Gastroesophageal sphincter (tissue), 4 donors: ENCODE data around the gene LAMC1. TPM values are rescaled to one million over a fixed set of nuclear protein-coding genes. Genes with fewer than 3 reads are reported as not detected.
"Not testable (repeated sequence)": the region's sequence is repeated elsewhere in the genome, so short reads cannot be mapped to it uniquely, and the experiment has no call there.

Experiments used
- ATAC-seq: fragments of 150-250 bp; one replicate; pipeline ENCODE4 v1.9.1; 2016; ENCODE audit warnings: mild to moderate bottlenecking, moderate library complexity
- H3K27ac ChIP-seq, 4 donors: fragments of 200-600 bp; sonication (generic) in 3 of 4; 1 replicate in 3 of 4; 2 replicates in 1 of 4; pipeline ENCODE4 v1.5.1; 2016 to 2019
- H3K27me3 ChIP-seq: fragments of 200-600 bp; sonication (generic); one replicate; pipeline ENCODE4 v1.5.1; 2019
- H3K36me3 ChIP-seq, 2 donors: fragments of 200-600 bp; sonication (generic); one replicate each; pipeline ENCODE4 v1.5.1; 2019; ENCODE audit warnings: control low read depth in 1 of 2
- H3K4me1 ChIP-seq, 3 donors: fragments of 200-600 bp; sonication (generic); 1 replicate in 2 of 3; 2 replicates in 1 of 3; pipeline ENCODE4 v1.5.1; 2016 to 2019; ENCODE audit warnings: control low read depth in 2 of 3
- H3K4me3 ChIP-seq, 2 donors: fragments of 200-600 bp; sonication (generic); one replicate each; pipeline ENCODE4 v1.5.1; 2019; ENCODE audit warnings: mild to moderate bottlenecking in 1 of 2, moderate library complexity in 1 of 2
- H3K9me3 ChIP-seq, 3 donors: fragments of 200-600 bp; sonication (generic); one replicate each; pipeline ENCODE4 v1.5.1; 2017 to 2019; ENCODE audit warnings: control low read depth in 2 of 3
- CTCF ChIP-seq, 4 experiments: fragments of 200-600 bp in 2 of 4; fragments of 450-650 bp in 2 of 4; sonication (generic) in 1 of 4; IDR thresholded peaks; one replicate each; pipeline ENCODE4 v1.5.1; 2017 to 2019; ENCODE audit warnings: antibody characterized with exemption in 4 of 4, mild to moderate bottlenecking in 2 of 4, moderate library complexity in 2 of 4
- EP300 ChIP-seq: sonication (generic); formaldehyde crosslinking; IDR thresholded peaks from one replicate; pipeline ENCODE4 v1.6.1; 2017; ENCODE audit warnings: antibody characterized with exemption, mild to moderate bottlenecking
- POLR2A ChIP-seq, 2 donors: fragments of 450-650 bp; IDR thresholded peaks; one replicate each; pipeline ENCODE4 v1.6.1; 2017; ENCODE audit warnings: antibody characterized with exemption in 2 of 2, mild to moderate bottlenecking in 2 of 2, moderate library complexity in 1 of 2
- POLR2AphosphoS5 ChIP-seq: sonication (generic); formaldehyde crosslinking; IDR thresholded peaks from one replicate; pipeline ENCODE4 v1.6.1; 2017; ENCODE audit warnings: antibody characterized with exemption
- WGBS, 2 donors: methylation state at CpG; one replicate each; pipeline ENCODE4 v1.1.5; 2018; ENCODE audit warnings: low coverage in 1 of 2; 5-methylcytosine and 5-hydroxymethylcytosine counted together
- total RNA-seq, 4 donors: library from RNA; depleted of rRNA; stranded (reverse); fragments of >200 nt; gene quantifications; one replicate each; pipeline ENCODE4 v1.1.0, GENCODE V29; 2016

Gene LAMC1
- total RNA-seq, 4 donors from 2014 or later, result 363 to 528 (median 514) TPM

- Histone ChIP-seq H3K9me3 (no peaks in the 10 kb centered on the region), H3K4me1 (peaks cover 18 to 66% (median 21%) of the 10 kb centered on the region in 3 donors), H3K27me3 (no peaks in the 10 kb centered on the region), H3K4me3 (no peak overlapping the region), H3K36me3 (peaks cover 2 to 35% of the 10 kb centered on the region in 2 donors), H3K27ac (peak overlapping the region; percentile 76 to 98 (median 82))
- WGBS, 2 donors, result 66% methylated on average over 3 of the region's 3 CpGs; no CpG with 5 or more reads in 1 of the 2 donors
- ATAC-seq, result no peak
- TF ChIP-seq CTCF (IDR thresholded peaks at IDR 0.05), result no peak
Measured at GRCh38 chr1:183144752-183145151, 121.5 kb downstream of the LAMC1 start.

- Histone ChIP-seq H3K4me3 (no peak overlapping the region), H3K4me1 (peaks cover 15 to 36% (median 20%) of the 10 kb centered on the region in 3 donors), H3K9me3 (no peaks in the 10 kb centered on the region), H3K36me3 (peaks cover under 1 to 12% of the 10 kb centered on the region in 2 donors), H3K27ac (peak overlapping the region in 3 of 4 donors; percentile 49 to 68 (median 62)), H3K27me3 (no peaks in the 10 kb centered on the region)
- ATAC-seq, result no peak
- TF ChIP-seq POLR2A (IDR thresholded peaks at IDR 0.05) (no peak), POLR2AphosphoS5 (peak; percentile 5)
- WGBS, 2 donors, result 86 to 100% methylated on average over 2 of the region's 2 CpGs
Measured at GRCh38 chr1:183147735-183148134, 124.5 kb downstream of the LAMC1 start.

GRCh38 chr1:183148599-183148998 lies 125.4 kb downstream of the LAMC1 start:
- 26 to 43% methylated on average over 2 to 4 of the region's 5 CpGs for WGBS, 2 donors
- Histone ChIP-seq H3K4me1 (peaks cover 12 to 28% (median 17%) of the 10 kb centered on the region in 3 donors), H3K36me3 (peaks cover 0 to 6% of the 10 kb centered on the region in 2 donors), H3K27ac (peak overlapping the region; percentile 49 to 80 (median 65)), H3K9me3 (no peaks in the 10 kb centered on the region), H3K4me3 (no peak overlapping the region), H3K27me3 (no peaks in the 10 kb centered on the region)
- TF ChIP-seq POLR2AphosphoS5 (peak; percentile 19), POLR2A (IDR thresholded peaks at IDR 0.05) (no peak)
- peak; percentile 58 for ATAC-seq

- ATAC-seq, result no peak
- WGBS, 2 donors, result 57 to 100% methylated on average over 1 of the region's 1 CpG
Measured at GRCh38 chr1:183149273-183149672, 126.1 kb downstream of the LAMC1 start.

GRCh38 chr1:183150032-183150431 lies 126.8 kb downstream of the LAMC1 start:
- 86 to 100% methylated on average over 1 of the region's 1 CpG for WGBS, 2 donors
- not testable (repeated sequence) for H3K27ac ChIP-seq, H3K4me3 ChIP-seq, H3K36me3 ChIP-seq, H3K27me3 ChIP-seq, ATAC-seq, H3K9me3 ChIP-seq
- peaks cover 12 to 22% (median 13%) of the 10 kb centered on the region in 3 donors for H3K4me1 ChIP-seq

More at GRCh38 chr1:183149273-183149672, 126.1 kb downstream of the LAMC1 start:
- TF ChIP-seq POLR2AphosphoS5 (no peak), EP300 (no peak), CTCF (IDR thresholded peaks at IDR 0.05) (no peak), POLR2A (IDR thresholded peaks at IDR 0.05) (no peak)
- H3K4me1 ChIP-seq, result peaks cover 12 to 22% (median 13%) of the 10 kb centered on the region in 3 donors
- H3K36me3 ChIP-seq, result peaks cover 0 to 6% of the 10 kb centered on the region in 2 donors
- no peaks in the 10 kb centered on the region for H3K27me3 ChIP-seq
- no peak overlapping the region for H3K4me3 ChIP-seq
- no peaks in the 10 kb centered on the region for H3K9me3 ChIP-seq
- peak overlapping the region; percentile 49 to 80 (median 65) for H3K27ac ChIP-seq

- ATAC-seq, result no peak
- Histone ChIP-seq H3K27me3 (no peaks in the 10 kb centered on the region), H3K4me3 (no peak overlapping the region), H3K4me1 (peaks cover 12 to 22% (median 13%) of the 10 kb centered on the region in 3 donors), H3K9me3 (no peaks in the 10 kb centered on the region), H3K36me3 (no peaks in the 10 kb centered on the region), H3K27ac (no peak overlapping the region)
- no peak for TF ChIP-seq EP300
- no peak for TF ChIP-seq POLR2AphosphoS5
- no peak for TF ChIP-seq CTCF (IDR thresholded peaks at IDR 0.05)
- TF ChIP-seq POLR2A (IDR thresholded peaks at IDR 0.05), result no peak
Measured at GRCh38 chr1:183150445-183150844, 127.2 kb downstream of the LAMC1 start.
